Neuronal stem cell (in vitro differentiated cells): ENCODE data around the gene MIF4GD.

Source experiments
- DNase-seq: peaks from one replicate; pipeline ENCODE4 v3.0.0-alpha.2; 2013; ENCODE audit warnings: low spot score
- H2AFZ ChIP-seq: one replicate; pipeline ENCODE4 v1.6.1; 2013; ENCODE audit warnings: mild to moderate bottlenecking, low read length, inconsistent platforms
- H2AK5ac ChIP-seq: 2 replicates; pipeline ENCODE4 v1.6.1; 2013; ENCODE audit warnings: low read depth, mild to moderate bottlenecking, inconsistent platforms, low read length, moderate library complexity, mixed read lengths
- H2BK120ac ChIP-seq: 2 replicates; pipeline ENCODE4 v1.6.1; 2013; ENCODE audit warnings: low read depth, mild to moderate bottlenecking, inconsistent platforms, low read length, moderate library complexity, mixed read lengths
- H2BK12ac ChIP-seq: one replicate; pipeline ENCODE4 v1.6.1; 2013; ENCODE audit warnings: low read length, inconsistent platforms
- H2BK15ac ChIP-seq: 2 replicates; pipeline ENCODE4 v1.6.1; 2013; ENCODE audit warnings: mild to moderate bottlenecking, low read length, inconsistent platforms, mixed read lengths
- H2BK5ac ChIP-seq: one replicate; pipeline ENCODE4 v1.6.1; 2013; ENCODE audit warnings: inconsistent platforms, mild to moderate bottlenecking, low read length, moderate library complexity
- H3K14ac ChIP-seq: one replicate; pipeline ENCODE4 v1.6.1; 2013; ENCODE audit warnings: low read length, inconsistent platforms
- H3K18ac ChIP-seq: 2 replicates; pipeline ENCODE4 v1.6.1; 2013; ENCODE audit warnings: low read length, inconsistent platforms
- H3K23ac ChIP-seq: 2 replicates; pipeline ENCODE4 v1.6.1; 2013; ENCODE audit warnings: low read depth, mild to moderate bottlenecking, mixed read lengths, low read length, inconsistent platforms; ENCODE audit not compliant: poor library complexity
- H3K27ac ChIP-seq: replicated peaks from 3 replicates; pipeline ENCODE4 v1.5.1; 2013; ENCODE audit warnings: low read length, inconsistent platforms
- H3K27me3 ChIP-seq, 3 experiments: 2 replicates each; pipeline ENCODE4 v1.6.1; 2013; ENCODE audit warnings: low read length in 3 of 3, mild to moderate bottlenecking in 2 of 3, inconsistent platforms in 1 of 3, low read depth in 1 of 3, mixed read lengths in 1 of 3, moderate library complexity in 1 of 3; ENCODE audit not compliant: control insufficient read depth in 3 of 3, insufficient read depth in 3 of 3
- H3K36me3 ChIP-seq, 2 donors: replicated peaks in 1 of 2; 2 replicates each; pipeline ENCODE4 v1.6.1; 2013; ENCODE audit warnings: low read length in 2 of 2; ENCODE audit not compliant: control insufficient read depth in 2 of 2, insufficient read depth in 2 of 2
- H3K4ac ChIP-seq: 2 replicates; pipeline ENCODE4 v1.6.1; 2013; ENCODE audit warnings: inconsistent platforms, mild to moderate bottlenecking, low read length, moderate library complexity
- H3K4me1 ChIP-seq, 2 donors: 1 replicate in 1 of 2; 2 replicates in 1 of 2; pipeline ENCODE4 v1.6.1; 2013; ENCODE audit warnings: low read length in 2 of 2, low read depth in 1 of 2; ENCODE audit not compliant: control insufficient read depth in 2 of 2, insufficient read depth in 1 of 2
- H3K4me2 ChIP-seq: one replicate; pipeline ENCODE4 v1.6.1; 2013; ENCODE audit warnings: mild to moderate bottlenecking, low read length, inconsistent platforms; ENCODE audit not compliant: insufficient read depth, poor library complexity, severe bottlenecking
- H3K4me3 ChIP-seq, 2 donors: 2 replicates each; pipeline ENCODE4 v1.5.1; 2013; ENCODE audit warnings: low read length in 2 of 2, mild to moderate bottlenecking in 2 of 2, inconsistent platforms in 1 of 2, moderate library complexity in 1 of 2
- H3K79me1 ChIP-seq: one replicate; pipeline ENCODE4 v1.6.1; 2013; ENCODE audit warnings: low read depth, mild to moderate bottlenecking, inconsistent platforms, low read length, moderate library complexity
- H3K9ac ChIP-seq: one replicate; pipeline ENCODE4 v1.6.1; 2013; ENCODE audit warnings: mild to moderate bottlenecking, low read depth, low read length, inconsistent platforms; ENCODE audit not compliant: poor library complexity
- H3K9me3 ChIP-seq, 2 donors: replicated peaks in 1 of 2; 2 replicates each; pipeline versions ENCODE3 to v1.6.1; 2013; ENCODE audit warnings: low read length in 2 of 2, mild to moderate bottlenecking in 2 of 2, inconsistent platforms in 1 of 2, low read depth in 1 of 2, mixed read lengths in 1 of 2, moderate library complexity in 1 of 2; ENCODE audit not compliant: control insufficient read depth in 2 of 2, insufficient read depth in 1 of 2
- H4K8ac ChIP-seq: one replicate; pipeline ENCODE4 v1.6.1; 2013; ENCODE audit warnings: low read depth, mild to moderate bottlenecking, inconsistent platforms, low read length, moderate library complexity
- H4K91ac ChIP-seq: one replicate; pipeline ENCODE4 v1.6.1; 2013; ENCODE audit warnings: low read length, low read depth, mild to moderate bottlenecking, inconsistent platforms; ENCODE audit not compliant: poor library complexity
- WGBS, 2 donors: extraction: QIAGEN DNeasy Blood & Tissue Kit; methylation state at CpG; one replicate each; pipeline ENCODE4 v1.1.7; 2013; ENCODE audit warnings: missing lambda C conversion rate in 2 of 2, mixed read lengths in 1 of 2; ENCODE audit not compliant: insufficient read length in 2 of 2, insufficient replicate concordance in 1 of 2; ENCODE audit errors: extremely low coverage in 2 of 2; 5-methylcytosine and 5-hydroxymethylcytosine counted together

Gene MIF4GD

DNA sequence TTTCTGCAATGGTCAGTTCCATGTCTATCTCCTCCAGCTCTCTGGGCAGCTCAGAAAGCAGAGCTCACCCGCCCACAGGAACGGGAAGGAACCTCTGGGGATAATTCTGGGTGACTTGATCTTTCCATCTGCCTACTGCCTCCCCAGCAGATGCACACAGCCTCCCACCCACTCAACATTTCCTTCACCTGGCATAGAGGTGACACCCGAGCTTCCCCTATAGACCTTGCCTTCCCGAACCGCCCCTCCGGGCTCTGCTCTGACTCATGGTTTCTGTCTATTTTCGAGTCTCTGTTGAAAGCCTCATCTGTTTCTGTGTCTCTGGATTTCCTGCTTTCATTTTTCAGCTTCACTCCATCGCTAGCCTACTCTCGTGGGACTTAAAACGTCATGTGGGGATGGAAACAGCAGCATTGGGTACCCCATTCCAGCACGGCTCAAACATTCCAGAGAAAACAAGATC lies 21.0 kb downstream of the MIF4GD start:
- peaks cover 11 to 17% of the 10 kb centered on the region in 2 donors for H3K36me3 ChIP-seq
- H3K4ac ChIP-seq, result no peak overlapping the region
- no peak overlapping the region for H3K27ac ChIP-seq
- H2BK12ac ChIP-seq, result no peak overlapping the region
- no peak overlapping the region for H2AK5ac ChIP-seq
- no peak overlapping the region for H3K9ac ChIP-seq
- no peak overlapping the region for H3K14ac ChIP-seq
- H3K79me1 ChIP-seq, result peaks cover 8% of the 10 kb centered on the region
- no peak overlapping the region for H3K23ac ChIP-seq
- H3K9me3 ChIP-seq, result no peaks in the 10 kb centered on the region
- no peak for DNase-seq
- H2AFZ ChIP-seq, result no peak overlapping the region
- H2BK15ac ChIP-seq, result no peak overlapping the region
- H4K8ac ChIP-seq, result no peak overlapping the region
- WGBS, 2 donors, result no CpG with 5 or more reads among the region's 11 CpGs
- no peak overlapping the region for H3K4me2 ChIP-seq
- no peaks in the 10 kb centered on the region for H3K27me3 ChIP-seq
- H2BK5ac ChIP-seq, result no peak overlapping the region
- no peaks in the 10 kb centered on the region for H3K4me1 ChIP-seq
- no peak overlapping the region for H4K91ac ChIP-seq
- H3K18ac ChIP-seq, result no peak overlapping the region
- H2BK120ac ChIP-seq, result no peak overlapping the region
- no peak overlapping the region for H3K4me3 ChIP-seq

DNA sequence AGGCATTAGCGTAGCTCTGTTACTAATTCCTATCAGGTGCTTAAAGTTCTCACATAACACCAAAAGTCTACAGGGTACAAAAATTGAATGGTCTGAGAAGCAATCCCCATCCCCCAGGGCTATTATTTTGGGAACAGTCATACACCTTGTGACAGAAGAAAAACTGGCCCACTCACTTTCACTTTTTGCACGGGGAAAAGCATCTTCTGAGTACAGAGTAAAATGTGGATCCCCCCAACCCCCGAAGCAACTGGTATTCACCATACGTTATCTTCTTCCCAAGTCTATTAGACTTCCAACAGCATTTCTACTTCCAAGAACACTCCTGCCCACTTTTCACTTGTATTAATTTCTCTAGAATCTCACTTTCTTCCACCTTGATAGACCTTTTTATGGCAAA lies 21.5 kb downstream of the MIF4GD start:
- WGBS, 2 donors, result no CpG with 5 or more reads among the region's 4 CpGs
- no peak overlapping the region for H3K4me3 ChIP-seq

DNA sequence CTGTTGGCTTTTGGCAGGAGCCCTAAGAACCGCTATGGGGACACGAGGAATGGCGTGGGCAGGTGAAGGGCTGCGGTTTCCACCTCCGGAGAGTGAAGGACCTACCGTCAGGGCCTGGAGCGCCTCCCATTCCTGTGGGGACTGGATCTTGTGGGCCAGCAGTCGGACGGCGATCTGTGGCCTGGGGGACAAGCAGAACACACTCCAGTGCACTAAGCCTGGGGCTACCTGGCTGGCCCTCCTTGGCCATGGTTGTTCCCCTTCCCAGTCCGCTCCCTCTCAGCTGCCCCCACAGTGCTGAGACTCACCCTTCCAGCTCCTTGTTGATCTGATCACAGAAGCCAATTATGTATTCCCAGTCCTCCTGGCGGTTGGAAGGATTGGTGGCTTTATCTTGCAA lies 24.6 kb downstream of the MIF4GD start:
- no peaks in the 10 kb centered on the region for H3K27me3 ChIP-seq
- no peak overlapping the region for H2BK5ac ChIP-seq
- no peaks in the 10 kb centered on the region for H3K9me3 ChIP-seq
- peak overlapping the region; percentile 33 for H3K9ac ChIP-seq
- H4K8ac ChIP-seq, result no peak overlapping the region
- H2AK5ac ChIP-seq, result no peak overlapping the region
- H4K91ac ChIP-seq, result no peak overlapping the region
- no peak overlapping the region for H2BK120ac ChIP-seq
- H2BK15ac ChIP-seq, result no peak overlapping the region
- H3K4ac ChIP-seq, result no peak overlapping the region
- no peak overlapping the region for H3K4me2 ChIP-seq
- no peak overlapping the region for H3K4me3 ChIP-seq
- H3K79me1 ChIP-seq, result peaks cover 8% of the 10 kb centered on the region
- H3K23ac ChIP-seq, result peak overlapping the region; percentile 22
- no peak overlapping the region for H3K27ac ChIP-seq
- H2AFZ ChIP-seq, result no peak overlapping the region
- H3K36me3 ChIP-seq, result peaks cover 42 to 54% of the 10 kb centered on the region in 2 donors
- no peak for DNase-seq
- no peak overlapping the region for H3K14ac ChIP-seq
- WGBS, 2 donors, result no CpG with 5 or more reads among the region's 12 CpGs
- H2BK12ac ChIP-seq, result no peak overlapping the region
- no peaks in the 10 kb centered on the region for H3K4me1 ChIP-seq
- H3K18ac ChIP-seq, result no peak overlapping the region

More for the DNA sequence above, 21.5 kb downstream of the MIF4GD start:
- H3K18ac ChIP-seq, result no peak overlapping the region
- no peak overlapping the region for H4K8ac ChIP-seq
- no peak overlapping the region for H2AFZ ChIP-seq
- no peaks in the 10 kb centered on the region for H3K27me3 ChIP-seq
- H3K23ac ChIP-seq, result no peak overlapping the region
- no peak overlapping the region for H4K91ac ChIP-seq
- peaks cover 12 to 22% of the 10 kb centered on the region in 2 donors for H3K36me3 ChIP-seq
- H3K9me3 ChIP-seq, result no peaks in the 10 kb centered on the region
- no peak overlapping the region for H2BK5ac ChIP-seq
- DNase-seq, result no peak
- no peak overlapping the region for H2BK12ac ChIP-seq
- no peak overlapping the region for H3K4me2 ChIP-seq
- H2AK5ac ChIP-seq, result no peak overlapping the region
- no peak overlapping the region for H3K14ac ChIP-seq
- H2BK120ac ChIP-seq, result no peak overlapping the region
- H3K4ac ChIP-seq, result no peak overlapping the region
- H2BK15ac ChIP-seq, result no peak overlapping the region
- H3K27ac ChIP-seq, result no peak overlapping the region
- H3K9ac ChIP-seq, result no peak overlapping the region
- H3K79me1 ChIP-seq, result peaks cover 8% of the 10 kb centered on the region
- no peaks in the 10 kb centered on the region for H3K4me1 ChIP-seq

DNA sequence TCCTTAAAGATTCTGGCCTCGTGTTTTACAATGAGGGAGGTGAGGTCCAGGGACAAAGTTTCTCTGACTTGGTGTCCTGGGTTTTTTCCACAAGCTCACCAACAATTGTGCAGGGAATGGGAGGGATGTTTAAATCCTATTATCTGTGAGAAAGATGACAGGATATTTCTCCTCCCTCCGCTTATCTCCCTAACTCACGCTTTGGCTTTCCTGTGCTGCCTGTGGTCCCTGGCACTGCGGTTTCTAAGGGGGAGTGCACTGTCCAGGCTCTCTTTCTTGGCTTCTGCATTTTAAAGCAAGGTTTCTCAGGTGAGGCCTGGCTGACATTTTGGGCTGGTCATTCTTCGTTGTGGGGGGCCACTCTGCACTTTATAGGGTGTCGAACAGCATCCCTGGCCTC lies 26.0 kb downstream of the MIF4GD start:
- H2AK5ac ChIP-seq, result no peak overlapping the region
- H3K27me3 ChIP-seq, result no peaks in the 10 kb centered on the region
- H3K4me1 ChIP-seq, result peaks cover 0 to 8% of the 10 kb centered on the region in 2 donors
- no peaks in the 10 kb centered on the region for H3K9me3 ChIP-seq
- H2BK12ac ChIP-seq, result no peak overlapping the region
- no peak overlapping the region for H3K23ac ChIP-seq
- no peak overlapping the region for H4K91ac ChIP-seq
- no peak overlapping the region for H2BK120ac ChIP-seq
- no peak overlapping the region for H3K18ac ChIP-seq
- no peak overlapping the region for H3K9ac ChIP-seq
- WGBS, 2 donors, result no CpG with 5 or more reads among the region's 6 CpGs
- H2BK15ac ChIP-seq, result no peak overlapping the region
- peak overlapping the region; percentile 11 for H2BK5ac ChIP-seq
- no peak for DNase-seq
- H4K8ac ChIP-seq, result no peak overlapping the region
- no peak overlapping the region for H3K4ac ChIP-seq
- H3K14ac ChIP-seq, result no peak overlapping the region
- no peak overlapping the region for H3K4me2 ChIP-seq
- no peak overlapping the region for H2AFZ ChIP-seq
- H3K4me3 ChIP-seq, result no peak overlapping the region
- peaks cover 49 to 67% of the 10 kb centered on the region in 2 donors for H3K36me3 ChIP-seq
- peaks cover 6% of the 10 kb centered on the region for H3K79me1 ChIP-seq
- H3K27ac ChIP-seq, result no peak overlapping the region
